ENCODE measurements around the gene RHOBTB3.

GRCh38 chr5:95738834-95739233 lies 7.7 kb downstream of the RHOBTB3 start:
- no peak for TF ChIP-seq EP300 (IDR thresholded peaks at IDR 0.05)
- TF ChIP-seq CTCF (IDR thresholded peaks at IDR 0.05), result no peak
